ENCODE results near the gene NELL1. TPM values are rescaled to one million over a fixed set of nuclear protein-coding genes. Genes with fewer than 3 reads are reported as not detected.

NELL1 gene
- total RNA-seq, 2 experiments from 2014 or later: not detected

DNA sequence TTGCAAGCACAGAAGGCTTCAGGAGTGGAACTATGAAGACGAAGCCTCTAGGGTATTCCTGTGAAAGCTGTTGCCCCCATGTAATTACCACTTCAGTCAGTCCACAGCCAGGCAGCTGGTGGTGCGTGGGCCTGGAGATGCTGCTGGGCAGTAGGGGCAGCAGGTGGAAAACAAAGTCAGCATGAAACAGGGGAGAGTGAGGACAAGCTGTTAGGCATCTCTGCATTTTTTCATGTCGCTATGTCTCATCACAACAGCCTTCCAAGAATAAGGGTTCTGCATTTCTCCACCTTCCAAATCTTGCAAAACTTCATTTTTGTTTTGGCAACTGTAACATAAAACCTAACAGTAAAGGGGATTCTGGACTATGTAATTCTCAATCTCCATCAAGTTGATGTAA, 757.5 kb downstream of the NELL1 start:
- POLR2A ChIA-PET: no interaction called here
- no peak for ATAC-seq (ENCODE audit: low read depth)
- Mint-ChIP-seq H3K4me3 (no peak overlapping the region), H3K27ac (no peak overlapping the region), H3K4me1 (no peaks in the 10 kb centered on the region), H3K9me3 (no peaks in the 10 kb centered on the region), H3K36me3 (no peaks in the 10 kb centered on the region), H3K27me3 (no peaks in the 10 kb centered on the region)
- no peak for DNase-seq

DNA sequence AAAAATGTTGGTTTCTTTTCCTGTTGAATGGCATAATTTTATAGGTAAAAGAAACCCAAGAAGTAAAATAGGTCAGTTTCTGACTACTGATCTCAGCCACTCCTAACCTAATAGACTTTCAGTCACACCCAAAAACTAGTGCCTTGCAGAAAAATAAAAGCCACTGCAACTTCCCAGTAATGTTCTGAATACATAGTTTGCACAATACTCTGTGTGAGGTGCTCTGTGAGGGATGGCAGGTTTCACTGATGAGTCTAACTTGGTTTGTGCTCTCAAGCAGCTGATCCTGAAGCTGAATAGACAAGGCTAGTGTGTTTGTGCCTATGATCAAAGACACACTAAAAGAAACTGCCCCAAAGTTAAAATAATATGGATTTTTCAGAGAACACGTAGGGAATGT, 758.3 kb downstream of the NELL1 start:
- POLR2A ChIA-PET: no interaction called here
- no peaks in the 10 kb centered on the region for H3K9me3 Mint-ChIP-seq
- no peaks in the 10 kb centered on the region for H3K27me3 Mint-ChIP-seq
- ATAC-seq (ENCODE audit: low read depth) (no peak), DNase-seq (no peak)
- H3K4me3 Mint-ChIP-seq: no peak overlapping the region
- no peaks in the 10 kb centered on the region for H3K36me3 Mint-ChIP-seq
- no peaks in the 10 kb centered on the region for H3K4me1 Mint-ChIP-seq
- no peak overlapping the region for H3K27ac Mint-ChIP-seq

GRCh38 chr11:21428796-21429195, 759.4 kb downstream of the NELL1 start:
- DNase-seq (no peak), ATAC-seq (ENCODE audit: low read depth) (no peak)
- no peak overlapping the region for H3K4me3 Mint-ChIP-seq
- H3K9me3 Mint-ChIP-seq: no peaks in the 10 kb centered on the region
- no peaks in the 10 kb centered on the region for H3K36me3 Mint-ChIP-seq
- H3K27ac Mint-ChIP-seq: no peak overlapping the region
- POLR2A ChIA-PET: no interaction called here
- H3K4me1 Mint-ChIP-seq: no peaks in the 10 kb centered on the region
- H3K27me3 Mint-ChIP-seq: no peaks in the 10 kb centered on the region

- Mint-ChIP-seq H3K9me3 (no peaks in the 10 kb centered on the region), H3K27me3 (no peaks in the 10 kb centered on the region), H3K4me3 (no peak overlapping the region), H3K27ac (no peak overlapping the region), H3K4me1 (no peaks in the 10 kb centered on the region), H3K36me3 (no peaks in the 10 kb centered on the region)
- ATAC-seq (ENCODE audit: low read depth): no peak
- POLR2A ChIA-PET: no interaction called here
- DNase-seq: no peak
Observed at GRCh38 chr11:21429401-21429800, 760.0 kb downstream of the NELL1 start.

GRCh38 chr11:21430537-21430936, 761.2 kb downstream of the NELL1 start:
- ATAC-seq (ENCODE audit: low read depth): no peak
- H3K27ac Mint-ChIP-seq: no peak overlapping the region
- H3K36me3 Mint-ChIP-seq: no peaks in the 10 kb centered on the region
- H3K4me3 Mint-ChIP-seq: no peak overlapping the region
- POLR2A ChIA-PET: no interaction called here
- DNase-seq: no peak
- H3K9me3 Mint-ChIP-seq: peaks cover 1% of the 10 kb centered on the region
- no peaks in the 10 kb centered on the region for H3K27me3 Mint-ChIP-seq
- no peaks in the 10 kb centered on the region for H3K4me1 Mint-ChIP-seq

DNA sequence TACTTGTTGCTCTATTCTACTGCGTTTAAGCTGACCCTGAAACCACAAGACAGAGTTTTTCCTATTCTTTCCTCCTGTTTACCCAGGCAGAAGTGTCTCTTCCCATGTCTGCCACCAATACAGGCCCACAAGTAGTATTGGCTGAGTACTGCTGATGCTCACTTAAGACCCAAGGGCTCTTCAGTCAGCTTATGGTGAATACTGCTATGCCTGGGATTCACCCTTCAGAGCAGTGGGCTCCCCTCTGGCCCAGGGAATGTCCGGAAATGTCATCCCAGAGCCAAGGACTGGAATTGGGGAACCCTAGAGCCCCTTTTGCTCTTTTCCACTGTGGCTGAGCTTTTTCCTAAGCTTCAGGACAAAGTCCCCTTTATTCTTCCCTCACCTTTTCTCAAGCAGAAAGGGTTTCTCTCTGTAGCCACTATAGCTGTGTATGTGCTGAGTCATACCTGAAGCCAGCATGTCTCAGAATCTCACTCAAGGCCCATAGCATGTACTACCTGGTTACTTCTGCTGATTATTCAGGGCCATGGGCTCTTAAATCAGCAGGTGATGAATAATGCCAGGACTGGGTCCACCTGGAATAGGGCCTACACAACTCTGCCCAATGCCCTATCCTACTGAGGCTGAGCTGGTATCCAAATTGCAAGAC, 777.7 kb downstream of the NELL1 start:
- H3K27me3 Mint-ChIP-seq: no peaks in the 10 kb centered on the region
- POLR2A ChIA-PET: no interaction called here
- no peak overlapping the region for H3K27ac Mint-ChIP-seq
- ATAC-seq (ENCODE audit: low read depth) (no peak), DNase-seq (no peak)
- no peaks in the 10 kb centered on the region for H3K36me3 Mint-ChIP-seq
- no peaks in the 10 kb centered on the region for H3K4me1 Mint-ChIP-seq
- no peak overlapping the region for H3K4me3 Mint-ChIP-seq
- no peaks in the 10 kb centered on the region for H3K9me3 Mint-ChIP-seq

DNA sequence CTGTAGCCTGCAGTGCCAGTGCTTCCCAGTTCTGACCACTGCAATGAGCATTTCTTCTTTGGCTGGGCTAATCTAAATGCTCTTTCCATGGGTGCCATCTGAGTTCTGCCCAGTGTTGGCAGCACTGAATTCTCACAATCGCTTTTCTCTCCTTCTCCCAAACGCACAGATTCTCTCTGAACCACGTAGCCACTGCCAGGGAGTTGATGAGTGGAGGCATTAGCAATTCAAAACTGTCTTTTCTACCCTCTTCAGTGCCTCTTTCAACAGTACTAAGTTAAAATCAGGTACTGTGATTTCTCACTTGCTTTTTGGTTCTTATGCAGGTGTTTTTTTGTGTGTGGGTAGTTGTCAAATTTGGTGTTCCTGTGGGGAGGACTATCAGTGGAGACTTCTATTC, 778.5 kb downstream of the NELL1 start:
- Mint-ChIP-seq H3K27me3 (no peaks in the 10 kb centered on the region), H3K27ac (no peak overlapping the region), H3K36me3 (no peaks in the 10 kb centered on the region), H3K4me1 (no peaks in the 10 kb centered on the region), H3K4me3 (no peak overlapping the region), H3K9me3 (no peaks in the 10 kb centered on the region)
- POLR2A ChIA-PET: no interaction called here
- ATAC-seq (ENCODE audit: low read depth) (no peak), DNase-seq (no peak)

- H3K9me3 Mint-ChIP-seq: no peaks in the 10 kb centered on the region
- no peak overlapping the region for H3K4me3 Mint-ChIP-seq
- no peaks in the 10 kb centered on the region for H3K4me1 Mint-ChIP-seq
- no peaks in the 10 kb centered on the region for H3K36me3 Mint-ChIP-seq
- POLR2A ChIA-PET: no interaction called here
- no peak for DNase-seq
- no peaks in the 10 kb centered on the region for H3K27me3 Mint-ChIP-seq
- H3K27ac Mint-ChIP-seq: no peak overlapping the region
- no peak for ATAC-seq (ENCODE audit: low read depth)
Observed at GRCh38 chr11:21456186-21456585, 786.8 kb downstream of the NELL1 start.

DNA sequence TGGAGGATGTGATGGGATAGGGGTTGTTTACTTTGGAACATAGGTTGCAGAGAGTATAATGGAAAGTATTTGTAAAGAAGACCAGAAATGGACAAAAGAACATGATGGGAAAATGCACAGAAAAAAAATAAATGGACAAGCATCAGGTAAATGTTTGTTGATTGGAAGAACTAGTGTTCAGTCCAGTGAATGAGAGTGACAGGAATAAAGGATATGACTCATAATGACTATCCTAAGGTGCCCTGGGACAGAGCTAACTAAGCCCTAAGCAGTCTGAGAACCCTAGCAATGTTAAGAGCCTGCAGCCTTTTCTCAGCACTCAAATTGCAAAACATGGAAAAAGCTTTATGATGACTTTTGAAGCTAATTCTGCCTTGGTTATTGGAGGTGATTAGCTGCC, 790.7 kb downstream of the NELL1 start:
- Mint-ChIP-seq H3K4me1 (no peaks in the 10 kb centered on the region), H3K27me3 (no peaks in the 10 kb centered on the region), H3K36me3 (no peaks in the 10 kb centered on the region), H3K4me3 (no peak overlapping the region), H3K27ac (no peak overlapping the region), H3K9me3 (no peaks in the 10 kb centered on the region)
- ATAC-seq (ENCODE audit: low read depth) (no peak), DNase-seq (no peak)
- POLR2A ChIA-PET: no interaction called here

GRCh38 chr11:21461701-21462100, 792.3 kb downstream of the NELL1 start:
- DNase-seq: no peak
- no peak for ATAC-seq (ENCODE audit: low read depth)
- Mint-ChIP-seq H3K27me3 (no peaks in the 10 kb centered on the region), H3K4me1 (no peaks in the 10 kb centered on the region), H3K9me3 (no peaks in the 10 kb centered on the region), H3K27ac (no peak overlapping the region), H3K36me3 (no peaks in the 10 kb centered on the region), H3K4me3 (no peak overlapping the region)
- POLR2A ChIA-PET: no interaction called here

DNA sequence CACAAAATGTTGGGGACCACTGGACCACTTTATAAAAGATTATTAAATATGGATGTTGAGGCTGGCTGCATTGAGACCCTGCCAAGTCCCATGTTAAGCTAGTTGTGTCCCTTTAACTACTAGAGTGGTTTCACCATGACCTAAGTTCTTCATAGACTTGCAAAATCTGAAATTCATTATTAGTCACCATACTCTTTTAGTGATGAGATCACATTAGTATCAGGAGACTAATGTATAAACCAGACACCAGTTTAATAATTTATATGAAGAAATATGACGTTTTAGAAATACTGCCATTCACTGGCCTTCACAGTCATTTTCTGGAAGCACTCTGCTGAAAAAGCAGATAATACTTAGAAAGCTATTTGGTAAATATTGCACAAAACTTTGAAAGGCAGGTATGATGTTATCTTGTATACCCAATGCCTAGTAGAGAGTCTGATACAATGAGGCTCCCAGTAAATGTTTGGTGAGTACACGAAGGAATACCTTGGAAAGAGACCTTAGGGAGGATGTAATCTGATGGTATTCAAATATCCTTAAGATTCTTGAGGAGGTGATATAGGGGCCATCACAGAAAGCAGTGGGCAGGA, 795.3 kb downstream of the NELL1 start:
- DNase-seq: no peak
- H3K27ac Mint-ChIP-seq: no peak overlapping the region
- POLR2A ChIA-PET: no interaction called here
- ATAC-seq (ENCODE audit: low read depth): no peak
- H3K9me3 Mint-ChIP-seq: no peaks in the 10 kb centered on the region
- no peaks in the 10 kb centered on the region for H3K27me3 Mint-ChIP-seq
- no peaks in the 10 kb centered on the region for H3K36me3 Mint-ChIP-seq
- no peak overlapping the region for H3K4me3 Mint-ChIP-seq
- H3K4me1 Mint-ChIP-seq: no peaks in the 10 kb centered on the region

- H3K9me3 Mint-ChIP-seq: no peaks in the 10 kb centered on the region
- POLR2A ChIA-PET: no interaction called here
Observed at GRCh38 chr11:21465203-21465602, 795.8 kb downstream of the NELL1 start.

GRCh38 chr11:21465920-21466319, 796.5 kb downstream of the NELL1 start:
- no peaks in the 10 kb centered on the region for H3K27me3 Mint-ChIP-seq

More at GRCh38 chr11:21465203-21465602, 795.8 kb downstream of the NELL1 start:
- Mint-ChIP-seq H3K36me3 (no peaks in the 10 kb centered on the region), H3K27ac (no peak overlapping the region), H3K27me3 (no peaks in the 10 kb centered on the region), H3K4me3 (no peak overlapping the region), H3K4me1 (no peaks in the 10 kb centered on the region)
- DNase-seq (no peak), ATAC-seq (ENCODE audit: low read depth) (no peak)

DNA sequence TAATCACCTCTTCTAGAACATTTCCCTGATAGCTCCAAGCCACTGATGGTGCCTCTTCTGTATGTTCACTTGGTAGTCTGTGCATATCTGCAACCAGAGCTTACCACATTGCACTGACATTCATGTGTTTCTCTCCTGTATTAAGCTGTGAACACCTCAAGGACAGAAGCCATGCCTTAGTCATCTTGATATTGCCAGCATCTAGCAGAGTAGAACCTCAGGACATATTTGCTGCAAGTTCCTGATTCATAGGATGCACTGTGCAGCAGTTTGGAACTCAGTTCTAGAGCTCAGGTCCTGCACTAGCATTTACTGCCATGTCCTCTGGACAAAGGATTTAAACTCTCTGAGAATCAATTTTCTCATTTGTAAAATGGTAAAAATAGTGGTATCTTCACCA, 801.1 kb downstream of the NELL1 start:
- Mint-ChIP-seq H3K4me3 (no peak overlapping the region), H3K9me3 (no peaks in the 10 kb centered on the region), H3K36me3 (no peaks in the 10 kb centered on the region), H3K27me3 (no peaks in the 10 kb centered on the region), H3K4me1 (no peaks in the 10 kb centered on the region), H3K27ac (no peak overlapping the region)
- POLR2A ChIA-PET: no interaction called here
- ATAC-seq (ENCODE audit: low read depth) (no peak), DNase-seq (no peak)

More at GRCh38 chr11:21465920-21466319, 796.5 kb downstream of the NELL1 start:
- DNase-seq (no peak), ATAC-seq (ENCODE audit: low read depth) (no peak)
- Mint-ChIP-seq H3K4me3 (no peak overlapping the region), H3K4me1 (no peaks in the 10 kb centered on the region), H3K36me3 (no peaks in the 10 kb centered on the region), H3K27ac (no peak overlapping the region), H3K9me3 (no peaks in the 10 kb centered on the region)
- POLR2A ChIA-PET: no interaction called here

- Mint-ChIP-seq H3K4me3 (no peak overlapping the region), H3K9me3 (no peaks in the 10 kb centered on the region), H3K36me3 (no peaks in the 10 kb centered on the region), H3K27ac (no peak overlapping the region), H3K27me3 (no peaks in the 10 kb centered on the region), H3K4me1 (no peaks in the 10 kb centered on the region)
- DNase-seq (no peak), ATAC-seq (ENCODE audit: low read depth) (no peak)
- POLR2A ChIA-PET: no interaction called here
Observed at GRCh38 chr11:21472261-21472660, 802.9 kb downstream of the NELL1 start.
